Measurements from ENCODE around the gene ACTR6. TPM values are rescaled to one million over a fixed set of nuclear protein-coding genes. Genes with fewer than 3 reads are reported as not detected.

The ACTR6 gene
- total and polyA plus RNA-seq, 2 donors (not counting 1 experiment from before 2014, with no cell fraction given), result 16.5 to 34.3 TPM

DNA sequence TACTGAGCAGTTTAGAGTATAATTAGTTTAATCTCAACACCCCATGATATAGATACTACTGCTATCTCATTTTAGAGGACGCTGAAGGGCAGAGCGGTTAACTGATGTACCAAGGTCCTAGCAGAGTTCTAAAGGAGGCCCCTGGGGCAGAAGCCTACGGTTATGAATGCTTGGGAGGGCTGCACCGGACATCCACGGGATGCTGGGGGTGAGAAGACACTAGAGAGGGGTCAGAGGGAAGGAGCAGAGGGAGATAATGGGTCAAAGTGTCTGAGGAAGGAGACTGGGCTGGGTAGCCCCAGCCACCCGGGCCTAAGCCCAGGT is 1.6 kb upstream of the ACTR6 start:
- Histone ChIP-seq H3K4me3 (replicated peaks in 1 of 4; ENCODE audit: control extremely low read depth in 1 of 4, insufficient read depth in 1 of 4, low read depth in 3 of 4, low read length in 4 of 4) (peak overlapping the region; percentile 41 to 90 (median 82)), H3K27me3 (ENCODE audit: control insufficient read depth, insufficient read depth, low read length) (no peaks in the 10 kb centered on the region), H3K4me1 (ENCODE audit: control insufficient read depth, extremely low read depth, insufficient read depth, low read length) (peaks cover 2% of the 10 kb centered on the region), H2AFZ (ENCODE audit: low read length) (peak overlapping the region; percentile 87), H3K9ac (ENCODE audit: insufficient read depth, low read length) (no peak overlapping the region), H4K20me1 (ENCODE audit: control insufficient read depth, extremely low read depth, insufficient read depth, low read length) (no peaks in the 10 kb centered on the region), H3K4me2 (ENCODE audit: extremely low read depth, insufficient read depth, low read length) (peak overlapping the region; percentile 93), H3K27ac (ENCODE audit: insufficient read depth, low read length) (no peak overlapping the region), H3K9me3 (ENCODE audit: control insufficient read depth, insufficient read depth, low read depth, low read length) (no peaks in the 10 kb centered on the region), H3K36me3 (ENCODE audit: control insufficient read depth, insufficient read depth, low read length) (no peaks in the 10 kb centered on the region), H3K79me2 (ENCODE audit: control insufficient read depth, insufficient read depth, low read length) (peaks cover 15% of the 10 kb centered on the region)
- TF ChIP-seq, protein P1, sequence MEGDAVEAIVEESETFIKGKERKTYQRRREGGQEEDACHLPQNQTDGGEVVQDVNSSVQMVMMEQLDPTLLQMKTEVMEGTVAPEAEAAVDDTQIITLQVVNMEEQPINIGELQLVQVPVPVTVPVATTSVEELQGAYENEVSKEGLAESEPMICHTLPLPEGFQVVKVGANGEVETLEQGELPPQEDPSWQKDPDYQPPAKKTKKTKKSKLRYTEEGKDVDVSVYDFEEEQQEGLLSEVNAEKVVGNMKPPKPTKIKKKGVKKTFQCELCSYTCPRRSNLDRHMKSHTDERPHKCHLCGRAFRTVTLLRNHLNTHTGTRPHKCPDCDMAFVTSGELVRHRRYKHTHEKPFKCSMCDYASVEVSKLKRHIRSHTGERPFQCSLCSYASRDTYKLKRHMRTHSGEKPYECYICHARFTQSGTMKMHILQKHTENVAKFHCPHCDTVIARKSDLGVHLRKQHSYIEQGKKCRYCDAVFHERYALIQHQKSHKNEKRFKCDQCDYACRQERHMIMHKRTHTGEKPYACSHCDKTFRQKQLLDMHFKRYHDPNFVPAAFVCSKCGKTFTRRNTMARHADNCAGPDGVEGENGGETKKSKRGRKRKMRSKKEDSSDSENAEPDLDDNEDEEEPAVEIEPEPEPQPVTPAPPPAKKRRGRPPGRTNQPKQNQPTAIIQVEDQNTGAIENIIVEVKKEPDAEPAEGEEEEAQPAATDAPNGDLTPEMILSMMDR (conservative IDR thresholded peaks at IDR 0.05 in 1 of 2, IDR thresholded peaks at IDR 0.05 in 1 of 2; ENCODE audit: low read depth in 1 of 2, low read length in 2 of 2), result no peak
- no peak for TF ChIP-seq EZH2 (IDR thresholded peaks at IDR 0.05; ENCODE audit: low read length, missing control alignments)
- DNase-seq (ENCODE audit: low read depth in 2 of 2), result no peak

DNA sequence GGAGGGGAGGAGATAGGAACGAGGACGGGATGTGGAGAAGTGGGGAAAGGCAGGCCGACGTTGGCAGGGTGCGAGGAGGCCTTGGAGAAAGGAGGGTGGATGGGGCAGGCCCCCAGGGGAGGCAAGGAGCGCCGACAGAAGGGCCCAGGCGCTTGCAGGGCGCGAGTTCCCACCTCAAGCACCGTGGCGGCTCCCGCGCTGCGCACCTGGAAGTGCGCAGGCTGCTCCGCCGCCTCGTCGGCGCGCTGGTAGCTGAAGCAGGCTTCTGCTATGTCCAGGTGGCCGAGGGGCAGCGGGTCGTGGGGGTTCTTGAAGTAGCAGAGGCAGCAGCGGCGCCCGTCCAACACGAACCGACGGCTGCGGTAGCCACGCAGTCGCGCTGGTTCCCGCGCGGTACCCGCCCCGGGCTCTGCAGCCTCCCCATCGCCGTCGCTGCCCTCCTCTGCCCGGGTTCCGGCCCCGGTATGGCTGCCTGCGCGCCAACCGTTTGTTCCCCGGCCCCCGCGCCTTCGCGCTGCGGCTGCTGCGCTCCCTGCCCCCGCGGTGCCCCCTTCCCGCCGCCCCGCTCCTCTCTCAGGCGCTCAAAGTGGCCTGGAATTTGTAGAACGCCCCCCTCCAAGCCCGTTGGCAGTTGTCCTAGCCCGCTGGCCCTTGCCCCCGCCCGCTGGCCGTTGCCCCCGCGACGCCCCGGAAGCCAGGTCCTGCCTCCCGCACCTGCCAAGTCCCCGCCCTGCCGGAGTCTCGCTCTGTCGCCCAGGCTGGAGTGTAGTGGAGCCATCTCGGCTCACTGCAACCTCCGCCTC is 1.1 kb upstream of the ACTR6 start:
- H3K36me3 ChIP-seq (ENCODE audit: control insufficient read depth, insufficient read depth, low read length), result no peaks in the 10 kb centered on the region
- no peaks in the 10 kb centered on the region for H3K9me3 ChIP-seq (ENCODE audit: control insufficient read depth, insufficient read depth, low read depth, low read length)
- peak overlapping the region; percentile 16 for H3K27ac ChIP-seq (ENCODE audit: insufficient read depth, low read length)
- no peak for TF ChIP-seq EZH2 (IDR thresholded peaks at IDR 0.05; ENCODE audit: low read length, missing control alignments)
- TF ChIP-seq, protein P1 (conservative IDR thresholded peaks at IDR 0.05 in 1 of 2, IDR thresholded peaks at IDR 0.05 in 1 of 2; ENCODE audit: low read depth in 1 of 2, low read length in 2 of 2), result no peak
- H4K20me1 ChIP-seq (ENCODE audit: control insufficient read depth, extremely low read depth, insufficient read depth, low read length), result no peaks in the 10 kb centered on the region
- H3K27me3 ChIP-seq (ENCODE audit: control insufficient read depth, insufficient read depth, low read length), result no peaks in the 10 kb centered on the region
- peaks cover 15% of the 10 kb centered on the region for H3K79me2 ChIP-seq (ENCODE audit: control insufficient read depth, insufficient read depth, low read length)
- H2AFZ ChIP-seq (ENCODE audit: low read length), result peak overlapping the region; percentile 87
- H3K4me2 ChIP-seq (ENCODE audit: extremely low read depth, insufficient read depth, low read length), result peak overlapping the region; percentile 93
- peak overlapping the region; percentile 82 to 97 (median 86) for H3K4me3 ChIP-seq (replicated peaks in 1 of 4; ENCODE audit: control extremely low read depth in 1 of 4, insufficient read depth in 1 of 4, low read depth in 3 of 4, low read length in 4 of 4)
- H3K4me1 ChIP-seq (ENCODE audit: control insufficient read depth, extremely low read depth, insufficient read depth, low read length), result peaks cover 2% of the 10 kb centered on the region
- peak in 1 of 2 donors; percentile 25 for DNase-seq (ENCODE audit: low read depth in 2 of 2)
- peak overlapping the region; percentile 39 for H3K9ac ChIP-seq (ENCODE audit: insufficient read depth, low read length)

DNA sequence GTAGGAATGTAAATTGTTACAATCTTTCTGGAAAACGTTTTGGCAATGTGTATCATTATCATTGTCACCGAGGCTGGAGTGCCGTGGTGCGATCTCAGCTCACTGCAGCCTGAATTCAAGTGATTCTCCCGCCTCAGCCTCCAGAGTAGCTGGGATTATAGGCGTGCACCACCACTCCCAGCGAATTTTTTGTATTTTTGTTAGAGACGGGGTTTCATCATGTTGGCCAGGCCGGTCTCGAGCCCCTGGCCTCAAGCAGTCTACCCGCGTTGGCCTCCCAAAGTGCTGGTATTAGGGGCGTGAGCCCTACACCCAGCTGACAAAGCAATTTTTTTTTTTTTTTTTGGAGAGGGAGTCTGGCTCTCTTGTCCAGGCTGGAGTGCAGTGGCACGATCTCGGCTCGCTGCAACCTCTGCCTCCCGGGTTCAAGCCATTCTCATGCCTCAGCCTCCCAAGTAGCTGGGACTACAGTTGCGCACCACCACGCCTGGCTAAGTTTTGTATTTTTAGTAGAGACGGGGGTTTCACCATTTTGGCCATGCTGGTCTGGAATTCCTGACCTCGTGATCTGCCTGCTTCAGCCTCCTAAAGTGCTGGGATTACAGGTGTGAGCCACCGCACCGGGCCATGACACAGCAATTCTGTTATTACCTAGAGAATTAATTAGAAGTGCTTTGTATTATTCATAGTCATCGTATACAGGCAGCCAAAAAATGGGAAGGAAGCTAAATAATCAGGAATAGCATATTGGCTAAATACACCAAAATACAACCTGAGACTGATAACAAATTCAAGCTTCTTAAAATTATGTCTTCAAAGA is 1.2 kb downstream of the ACTR6 start:
- H3K9me3 ChIP-seq (ENCODE audit: control insufficient read depth, insufficient read depth, low read depth, low read length), result no peaks in the 10 kb centered on the region
- peak overlapping the region; percentile 84 for H3K27ac ChIP-seq (ENCODE audit: insufficient read depth, low read length)
- H4K20me1 ChIP-seq (ENCODE audit: control insufficient read depth, extremely low read depth, insufficient read depth, low read length), result no peaks in the 10 kb centered on the region
- peaks cover 15% of the 10 kb centered on the region for H3K79me2 ChIP-seq (ENCODE audit: control insufficient read depth, insufficient read depth, low read length)
- H3K9ac ChIP-seq (ENCODE audit: insufficient read depth, low read length), result no peak overlapping the region
- no peaks in the 10 kb centered on the region for H3K27me3 ChIP-seq (ENCODE audit: control insufficient read depth, insufficient read depth, low read length)
- H2AFZ ChIP-seq (ENCODE audit: low read length), result no peak overlapping the region
- no peaks in the 10 kb centered on the region for H3K36me3 ChIP-seq (ENCODE audit: control insufficient read depth, insufficient read depth, low read length)
- peaks cover 2% of the 10 kb centered on the region for H3K4me1 ChIP-seq (ENCODE audit: control insufficient read depth, extremely low read depth, insufficient read depth, low read length)
- no peak for TF ChIP-seq EZH2 (IDR thresholded peaks at IDR 0.05; ENCODE audit: low read length, missing control alignments)
- TF ChIP-seq, protein P1 (conservative IDR thresholded peaks at IDR 0.05 in 1 of 2, IDR thresholded peaks at IDR 0.05 in 1 of 2; ENCODE audit: low read depth in 1 of 2, low read length in 2 of 2), result no peak
- no peak for DNase-seq (ENCODE audit: low read depth in 2 of 2)
- H3K4me3 ChIP-seq (replicated peaks in 1 of 4; ENCODE audit: control extremely low read depth in 1 of 4, insufficient read depth in 1 of 4, low read depth in 3 of 4, low read length in 4 of 4), result peak overlapping the region; percentile 82 to 97 (median 86)
- H3K4me2 ChIP-seq (ENCODE audit: extremely low read depth, insufficient read depth, low read length), result peak overlapping the region; percentile 78
